ENCODE results near the gene HTT. TPM values are rescaled to one million over a fixed set of nuclear protein-coding genes. Genes with fewer than 3 reads are reported as not detected.
A peak's percentile ranks its signal among the peaks of the same experiment; 100 is the strongest.

Gene HTT
- total RNA-seq, 4 donors from 2014 or later: 28.9 to 141 (median 42.0) TPM

- no peak overlapping the region for H3K4me3 ChIP-seq (ENCODE audit: low read depth, poor library complexity, severe bottlenecking)
- WGBS, 2 donors: 83 to 93% methylated on average over 6 of the region's 6 CpGs
- TF ChIP-seq, protein P1, sequence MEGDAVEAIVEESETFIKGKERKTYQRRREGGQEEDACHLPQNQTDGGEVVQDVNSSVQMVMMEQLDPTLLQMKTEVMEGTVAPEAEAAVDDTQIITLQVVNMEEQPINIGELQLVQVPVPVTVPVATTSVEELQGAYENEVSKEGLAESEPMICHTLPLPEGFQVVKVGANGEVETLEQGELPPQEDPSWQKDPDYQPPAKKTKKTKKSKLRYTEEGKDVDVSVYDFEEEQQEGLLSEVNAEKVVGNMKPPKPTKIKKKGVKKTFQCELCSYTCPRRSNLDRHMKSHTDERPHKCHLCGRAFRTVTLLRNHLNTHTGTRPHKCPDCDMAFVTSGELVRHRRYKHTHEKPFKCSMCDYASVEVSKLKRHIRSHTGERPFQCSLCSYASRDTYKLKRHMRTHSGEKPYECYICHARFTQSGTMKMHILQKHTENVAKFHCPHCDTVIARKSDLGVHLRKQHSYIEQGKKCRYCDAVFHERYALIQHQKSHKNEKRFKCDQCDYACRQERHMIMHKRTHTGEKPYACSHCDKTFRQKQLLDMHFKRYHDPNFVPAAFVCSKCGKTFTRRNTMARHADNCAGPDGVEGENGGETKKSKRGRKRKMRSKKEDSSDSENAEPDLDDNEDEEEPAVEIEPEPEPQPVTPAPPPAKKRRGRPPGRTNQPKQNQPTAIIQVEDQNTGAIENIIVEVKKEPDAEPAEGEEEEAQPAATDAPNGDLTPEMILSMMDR (IDR thresholded peaks at IDR 0.05): no peak
- TF ChIP-seq POLR2A (IDR thresholded peaks at IDR 0.05): no peak
- DNase-seq (ENCODE audit: low spot score in 2 of 2): no peak
- intact Hi-C loops (cut with DNase I; ENCODE audit: low total_unique reads): no loop called here
Measured at GRCh38 chr4:3226944-3227343, 152.5 kb downstream of the HTT start.

GRCh38 chr4:3227878-3228675 lies 153.6 kb downstream of the HTT start:
- intact Hi-C loops (cut with DNase I; ENCODE audit: low total_unique reads): no loop called here
- 74 to 75% methylated on average over 23 of the region's 23 CpGs for WGBS, 2 donors
- no peak for TF ChIP-seq POLR2A (IDR thresholded peaks at IDR 0.05)
- TF ChIP-seq, protein P1 (IDR thresholded peaks at IDR 0.05): no peak
- H3K4me3 ChIP-seq (ENCODE audit: low read depth, poor library complexity, severe bottlenecking): no peak overlapping the region
- DNase-seq (ENCODE audit: low spot score in 2 of 2): no peak

GRCh38 chr4:3228881-3229280 lies 154.4 kb downstream of the HTT start:
- intact Hi-C loops (cut with DNase I; ENCODE audit: low total_unique reads): no loop called here
- TF ChIP-seq POLR2A (IDR thresholded peaks at IDR 0.05): no peak
- TF ChIP-seq, protein P1 (IDR thresholded peaks at IDR 0.05): no peak
- DNase-seq (ENCODE audit: low spot score in 2 of 2): no peak
- 93 to 96% methylated on average over 13 of the region's 13 CpGs for WGBS, 2 donors
- H3K4me3 ChIP-seq (ENCODE audit: low read depth, poor library complexity, severe bottlenecking): no peak overlapping the region

- DNase-seq (ENCODE audit: low spot score in 2 of 2): no peak
- 93 to 96% methylated on average over 9 of the region's 9 CpGs for WGBS, 2 donors
- TF ChIP-seq POLR2A (IDR thresholded peaks at IDR 0.05): no peak
- TF ChIP-seq, protein P1 (IDR thresholded peaks at IDR 0.05): peak in 1 of 3 donors; percentile 14
- intact Hi-C loops (cut with DNase I; ENCODE audit: low total_unique reads): no loop called here
- no peak overlapping the region for H3K4me3 ChIP-seq (ENCODE audit: low read depth, poor library complexity, severe bottlenecking)
Measured at GRCh38 chr4:3229328-3229727, 154.8 kb downstream of the HTT start.

GRCh38 chr4:3229964-3230363 lies 155.5 kb downstream of the HTT start:
- TF ChIP-seq POLR2A (IDR thresholded peaks at IDR 0.05): no peak
- TF ChIP-seq, protein P1 (IDR thresholded peaks at IDR 0.05): no peak
- no peak for DNase-seq (ENCODE audit: low spot score in 2 of 2)
- intact Hi-C loops (cut with DNase I; ENCODE audit: low total_unique reads): no loop called here
- 99 to 100% methylated on average over 7 to 16 of the region's 17 CpGs for WGBS, 2 donors
- no peak overlapping the region for H3K4me3 ChIP-seq (ENCODE audit: low read depth, poor library complexity, severe bottlenecking)

Data from lower leg skin (tissue), 4 donors.